ENCODE results near the gene C2CD3.

C2CD3 gene

DNA sequence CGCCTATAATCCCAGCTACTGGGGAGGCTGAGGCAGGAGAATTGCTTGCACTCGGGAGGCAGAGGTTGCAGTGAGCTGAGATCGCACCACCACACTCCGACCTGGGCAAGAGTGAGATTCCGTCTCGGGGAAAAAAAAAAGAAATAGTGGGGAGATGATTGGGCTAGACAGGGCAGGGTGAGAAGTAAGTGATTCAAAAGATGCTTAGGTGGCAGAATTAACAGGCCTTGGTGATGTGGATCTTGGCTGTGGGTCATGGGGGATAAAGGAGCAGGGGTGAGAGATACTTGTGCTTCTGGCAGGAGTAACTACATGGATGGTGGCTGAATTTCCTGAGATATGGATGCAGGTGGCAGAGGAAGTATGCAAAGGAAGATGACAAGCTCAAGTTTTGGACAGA is 148.8 kb downstream of the C2CD3 start:
- no peak overlapping the region for H3K4me3 ChIP-seq (replicated peaks; ENCODE audit: low read depth, low read length)
- DNase-seq (ENCODE audit: extremely low read depth, low read depth): no peak
- TF ChIP-seq CTCF (IDR thresholded peaks at IDR 0.05; ENCODE audit: low read depth, low read length, missing control alignments): no peak

- H3K4me3 ChIP-seq (replicated peaks; ENCODE audit: low read depth, low read length): no peak overlapping the region
- DNase-seq (ENCODE audit: extremely low read depth, low read depth): no peak
- TF ChIP-seq CTCF (IDR thresholded peaks at IDR 0.05; ENCODE audit: low read depth, low read length, missing control alignments): no peak
These were observed 150.3 kb downstream of the C2CD3 start for GRCh38 chr11:74020539-74020938.

GRCh38 chr11:74019860-74020259 is 150.9 kb downstream of the C2CD3 start:
- H3K4me3 ChIP-seq (replicated peaks; ENCODE audit: low read depth, low read length): no peak overlapping the region
- no peak for TF ChIP-seq CTCF (IDR thresholded peaks at IDR 0.05; ENCODE audit: low read depth, low read length, missing control alignments)
- no peak for DNase-seq (ENCODE audit: extremely low read depth, low read depth)

DNA sequence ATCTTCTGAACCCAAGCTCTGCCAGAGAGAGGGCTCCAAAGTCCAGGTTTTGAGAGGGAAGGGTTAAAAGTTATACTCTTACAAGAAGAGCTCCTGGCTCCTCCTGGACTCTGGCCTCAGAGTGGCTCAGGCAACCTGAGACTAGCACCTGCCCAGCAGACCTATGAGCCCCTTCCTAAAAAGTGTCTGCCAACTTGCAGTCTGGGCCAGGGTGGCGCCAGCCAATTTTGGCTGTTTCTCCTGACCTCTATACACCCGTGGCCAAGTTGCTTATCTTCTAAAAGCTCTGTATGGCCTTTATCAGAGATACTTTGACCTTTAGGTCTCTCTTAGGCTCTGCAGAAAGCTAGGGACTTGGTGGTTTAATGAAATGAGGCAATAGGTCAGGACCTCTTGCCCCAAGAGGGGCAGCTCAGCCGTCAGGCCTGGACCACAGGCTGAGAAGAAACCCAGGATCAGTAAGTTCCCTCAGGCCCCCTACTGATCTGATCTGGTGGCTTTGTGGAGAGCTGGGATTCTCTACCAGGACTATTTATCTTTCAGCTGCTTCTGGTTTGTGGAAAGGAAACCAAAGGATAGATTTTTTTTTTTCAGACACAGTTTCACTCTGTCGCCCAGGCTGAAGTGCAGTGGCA is 151.6 kb downstream of the C2CD3 start:
- DNase-seq (ENCODE audit: extremely low read depth, low read depth): no peak
- no peak for TF ChIP-seq CTCF (IDR thresholded peaks at IDR 0.05; ENCODE audit: low read depth, low read length, missing control alignments)
- H3K4me3 ChIP-seq (replicated peaks; ENCODE audit: low read depth, low read length): no peak overlapping the region

DNA sequence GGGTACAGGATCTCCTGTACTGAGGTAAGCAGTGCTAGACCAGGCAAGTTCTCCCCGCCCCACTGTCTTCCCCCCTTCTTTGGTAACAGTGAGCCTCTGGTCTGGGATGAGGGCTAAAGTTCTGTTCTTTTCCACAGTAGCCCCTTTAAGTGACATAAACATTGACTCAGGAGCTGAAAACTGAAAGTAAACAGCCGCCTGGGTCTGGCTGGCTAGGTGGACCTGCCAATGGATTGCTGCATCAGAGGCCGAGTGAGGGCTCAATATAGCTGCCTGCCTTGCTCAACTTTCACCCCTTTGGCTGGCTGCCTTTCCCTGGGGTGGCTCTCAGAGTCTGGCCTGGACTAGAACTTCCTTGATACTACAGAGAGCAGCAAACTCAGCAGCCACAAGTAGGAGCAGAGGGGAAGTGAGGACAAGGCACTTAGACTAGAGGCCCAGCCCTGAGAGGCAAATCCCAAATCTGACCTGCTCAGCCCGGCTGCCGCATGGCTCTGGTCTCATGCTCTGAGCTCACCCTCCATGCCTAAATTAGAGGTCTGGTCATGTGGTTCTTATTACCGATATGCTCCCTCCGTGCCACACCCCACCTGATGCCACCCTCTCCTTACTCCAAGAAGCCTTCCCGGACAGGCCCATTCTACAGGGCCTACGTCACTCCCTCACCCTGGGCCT is 152.3 kb downstream of the C2CD3 start:
- no peak for TF ChIP-seq CTCF (IDR thresholded peaks at IDR 0.05; ENCODE audit: low read depth, low read length, missing control alignments)
- no peak overlapping the region for H3K4me3 ChIP-seq (replicated peaks; ENCODE audit: low read depth, low read length)
- DNase-seq (ENCODE audit: extremely low read depth, low read depth): no peak

GRCh38 chr11:74017631-74018030 is 153.2 kb downstream of the C2CD3 start:
- TF ChIP-seq CTCF (IDR thresholded peaks at IDR 0.05; ENCODE audit: low read depth, low read length, missing control alignments): no peak
- no peak overlapping the region for H3K4me3 ChIP-seq (replicated peaks; ENCODE audit: low read depth, low read length)
- DNase-seq (ENCODE audit: extremely low read depth, low read depth): no peak

Data from HFF-Myc (cell line).